HepG2 (cell line): ENCODE measurements around the gene DNAJC8. TPM values are rescaled to one million over a fixed set of nuclear protein-coding genes. Genes with fewer than 3 reads are reported as not detected.

Experiments
- ATAC-seq: fragments of 200-7000 bp; cut with Tn5 transposase; 3 replicates; pipeline ENCODE4 v1.9.1; 2020; ENCODE audit warnings: mild to moderate bottlenecking, moderate library complexity
- BruUV-seq: library from RNA; stranded (reverse); fragments of 400-500 nt; replicated peaks from 2 replicates; lab custom pipeline; 2021; lab: Mats Ljungman, UMichigan
- CTCF ChIA-PET: fragments of 300-600 bp; formaldehyde crosslinking; extraction: SDS; loops from one replicate; lab custom pipeline; 2021; ENCODE audit warnings: low total read pairs, inconsistent platforms, low intra/inter-chr PET ratio; lab: Yijun Ruan, JAX
- POLR2A ChIA-PET: fragments of 350-600 bp; sonication (Branson Sonifier 250); formaldehyde crosslinking; loops from one replicate; lab custom pipeline; 2020; ENCODE audit warnings: antibody characterized with exemption, inconsistent platforms; lab: Yijun Ruan, JAX
- DNase-seq: peaks from one replicate; pipeline ENCODE4 v3.0.0-alpha.2; 2015; ENCODE audit warnings: low spot score
- FAIRE-seq: peaks from 3 replicates; lab custom pipeline; 2011; peaks lifted over from hg19 to GRCh38; lab: Jason Lieb, UNC
- H2AFZ ChIP-seq: one replicate; pipeline ENCODE4 v1.6.1; 2011; ENCODE audit warnings: low read length, inconsistent platforms
- H3K27ac ChIP-seq: fragments of 300-600 bp; 3 replicates; pipeline ENCODE4 v1.8.0; 2011; ENCODE audit warnings: mixed run types, mild to moderate bottlenecking, mixed read lengths, low read length, inconsistent platforms; ENCODE audit not compliant: insufficient read depth; ENCODE audit errors: extremely low read length
- H3K27me3 ChIP-seq, 2 experiments: fragments of 200-600 bp in 1 of 2; 2 replicates in 1 of 2; 3 replicates in 1 of 2; pipeline versions ENCODE4 v1.6.0 to v1.8.0; 2011; ENCODE audit warnings: low read length in 2 of 2, mild to moderate bottlenecking in 2 of 2, moderate library complexity in 2 of 2, inconsistent platforms in 1 of 2; ENCODE audit not compliant: insufficient read depth in 2 of 2, control insufficient read depth in 1 of 2
- H3K36me3 ChIP-seq, 2 experiments: fragments of 200-600 bp in 1 of 2; replicated peaks in 1 of 2; 2 replicates in 1 of 2; 3 replicates in 1 of 2; pipeline versions ENCODE4 v1.5.1 to v1.8.0; 2011; ENCODE audit warnings: low read length in 2 of 2, inconsistent platforms in 1 of 2; ENCODE audit not compliant: insufficient read depth in 2 of 2, control insufficient read depth in 1 of 2
- H3K4me1 ChIP-seq: 2 replicates; pipeline ENCODE4 v1.5.1; 2012; ENCODE audit warnings: low read length, inconsistent platforms; ENCODE audit not compliant: insufficient read depth
- H3K4me2 ChIP-seq: 2 replicates; pipeline ENCODE4 v1.6.0; 2011; ENCODE audit warnings: low read depth, low read length, inconsistent platforms
- H3K4me3 ChIP-seq, 3 experiments: fragments of 200-600 bp in 1 of 3; sonication (generic), shearing (Covaris generic) in 1 of 3; replicated peaks in 1 of 3; 2 replicates each; pipeline ENCODE4 v1.5.1; 2011 to 2016; ENCODE audit warnings: low read length in 3 of 3, inconsistent platforms in 2 of 3, low read depth in 2 of 3, mild to moderate bottlenecking in 2 of 3, control low read depth in 1 of 3, mixed read lengths in 1 of 3; ENCODE audit not compliant: insufficient read depth in 1 of 3
- H3K79me2 ChIP-seq: one replicate; pipeline ENCODE4 v1.6.1; 2011; ENCODE audit warnings: low read length, inconsistent platforms; ENCODE audit not compliant: insufficient read depth
- H3K9ac ChIP-seq: 2 replicates; pipeline ENCODE4 v1.6.0; 2011; ENCODE audit warnings: mild to moderate bottlenecking, low read depth, low read length, inconsistent platforms; ENCODE audit not compliant: insufficient read depth
- H3K9me3 ChIP-seq: 2 replicates; pipeline ENCODE4 v1.5.1; 2012; ENCODE audit warnings: mild to moderate bottlenecking, low read length
- H4K20me1 ChIP-seq: 2 replicates; pipeline ENCODE4 v1.6.0; 2011; ENCODE audit warnings: inconsistent platforms, mild to moderate bottlenecking, low read length, moderate library complexity; ENCODE audit not compliant: insufficient read depth
- EP300 ChIP-seq, 3 experiments: sonication (generic) in 1 of 3; formaldehyde crosslinking in 1 of 3; IDR thresholded peaks; 2 replicates each; pipeline versions ENCODE4 v1.5.1 to v1.6.1; 2011 to 2020; ENCODE audit warnings: low read depth in 2 of 3, low read length in 2 of 3, borderline replicate concordance in 1 of 3, improper control_type of control experiment in 1 of 3, mild to moderate bottlenecking in 1 of 3, missing genetic modification reagents in 1 of 3, moderate library complexity in 1 of 3
- GFI1 ChIP-seq: sonication (generic); formaldehyde crosslinking; IDR thresholded peaks from 2 replicates; pipeline ENCODE4 v1.5.0; 2020; ENCODE audit warnings: missing genetic modification reagents, mild to moderate bottlenecking, borderline replicate concordance
- HNRNPH1 ChIP-seq: fragments of 200-400 bp; formaldehyde crosslinking; optimal IDR thresholded peaks from 2 replicates; pipeline ENCODE3; 2017; ENCODE audit warnings: mild to moderate bottlenecking, low read depth, low read length
- JUN ChIP-seq: sonication (generic); formaldehyde crosslinking; IDR thresholded peaks from 2 replicates; pipeline ENCODE4 v1.4.0; 2020; ENCODE audit warnings: mild to moderate bottlenecking, missing genetic modification reagents
- KLF6 ChIP-seq: IDR thresholded peaks from 2 replicates; pipeline ENCODE4 v1.8.0; 2016; ENCODE audit warnings: missing biosample characterization, missing genetic modification reagents
- NONO ChIP-seq, 2 experiments: fragments of 450-650 bp in 1 of 2; sonication (generic) in 1 of 2; formaldehyde crosslinking in 1 of 2; IDR thresholded peaks in 1 of 2; conservative IDR thresholded peaks in 1 of 2; 2 replicates each; pipeline versions ENCODE4 v1.6.1 to v1.8.0; 2017 to 2022; ENCODE audit warnings: mild to moderate bottlenecking in 1 of 2, missing genetic modification reagents in 1 of 2, moderate library complexity in 1 of 2
- RFX3 ChIP-seq: IDR thresholded peaks from 2 replicates; pipeline ENCODE4 v1.6.1; 2016; ENCODE audit warnings: missing biosample characterization, missing genetic modification reagents
- TBL1XR1 ChIP-seq: fragments of 150-350 bp; IDR thresholded peaks from 2 replicates; pipeline ENCODE4 v1.6.1; 2014; ENCODE audit warnings: borderline replicate concordance, low read length; ENCODE audit not compliant: partially characterized antibody
- TP53 ChIP-seq: sonication (generic); formaldehyde crosslinking; conservative IDR thresholded peaks from 2 replicates; pipeline ENCODE4 v1.4.0; 2020; ENCODE audit warnings: missing genetic modification reagents
- ZFP41 ChIP-seq: sonication (generic); formaldehyde crosslinking; IDR thresholded peaks from 2 replicates; pipeline ENCODE4 v1.4.0; 2020; ENCODE audit warnings: mild to moderate bottlenecking, missing genetic modification reagents, borderline replicate concordance
- ZNF326 ChIP-seq: sonication (generic); formaldehyde crosslinking; IDR thresholded peaks from 2 replicates; pipeline ENCODE4 v1.4.0; 2020; ENCODE audit warnings: missing genetic modification reagents, borderline replicate concordance
- ZNF577 ChIP-seq: sonication (generic); formaldehyde crosslinking; IDR thresholded peaks from 2 replicates; pipeline ENCODE4 v1.4.0; 2020; ENCODE audit warnings: mild to moderate bottlenecking, low read depth, missing genetic modification reagents, borderline replicate concordance
- ZNF607 ChIP-seq: sonication (generic); formaldehyde crosslinking; IDR thresholded peaks from 2 replicates; pipeline ENCODE4 v1.5.1; 2020; ENCODE audit warnings: missing genetic modification reagents, mild to moderate bottlenecking, borderline replicate concordance
- ZNF703 ChIP-seq: sonication (generic); formaldehyde crosslinking; IDR thresholded peaks from 2 replicates; pipeline ENCODE4 v1.5.1; 2020; ENCODE audit warnings: missing genetic modification reagents, mild to moderate bottlenecking, moderate library complexity, borderline replicate concordance
- WGBS: methylation state at CpG from one replicate; pipeline ENCODE4 v1.1.6; 2017; ENCODE audit warnings: low lambda C conversion rate; 5-methylcytosine and 5-hydroxymethylcytosine counted together
- in situ Hi-C: cut with HindIII; loops from 2 replicates; pipeline ENCODE4 v1.10.0; 2017; ENCODE audit warnings: low pct_unique_long_range_greater_than_20kb; ENCODE audit not compliant: extremely low pct_ligation_motif_present
- intact Hi-C: fragments of 100-400 bp; cut with micrococcal nuclease; formaldehyde crosslinking; loops from one replicate; pipeline ENCODE4 v1.10.0; 2022; ENCODE audit not compliant: unreplicated experiment
- polyA plus RNA-seq, 8 experiments: library from polyadenylated mRNA; depleted of rRNA in 3 of 8; stranded (reverse) in 7 of 8; unstranded in 1 of 8; fragments of >200 nt; fragmentation: Illumina TruSeq in 4 of 8; extraction: Trizol in 4 of 8; gene quantifications; 2 replicates each; pipeline versions ENCODE4 v1.2.1 to v1.2.3, GENCODE V29; 2011 to 2016; ENCODE audit warnings: low read depth in 4 of 8, missing spikeins in 1 of 8, mixed read lengths in 1 of 8; ENCODE audit not compliant: insufficient read depth in 1 of 8
- total RNA-seq, 5 experiments: library from RNA; depleted of rRNA; stranded (reverse); fragments of >200 nt; fragmentation: Illumina TruSeq; extraction: Trizol; gene quantifications; 2 replicates each; pipeline ENCODE4 v1.2.3, GENCODE V29; 2016; ENCODE audit warnings: low read depth in 1 of 5
- TF ChIP-seq, protein P1 (sequence below): sonication (generic); formaldehyde crosslinking; IDR thresholded peaks from 2 replicates; pipeline ENCODE4 v1.9.0; 2021; ENCODE audit warnings: mild to moderate bottlenecking, missing genetic modification reagents

The DNAJC8 gene
- total and polyA plus RNA-seq, 2 of the 13 experiments (the other 11 are each of a cell fraction or from before 2014, with no cell fraction given), result 54.5 to 126 TPM

GRCh38 chr1:28246427-28246832, 13.6 kb upstream of the DNAJC8 start (continued):
- TF ChIP-seq RFX3 (CRISPR knock-in tag), result no peak; the same call in 1 of the 2 replicates
- TF ChIP-seq ZNF577, result no peak
- TF ChIP-seq TBL1XR1, result no peak
- TF ChIP-seq, all 625 proteins: peak for 70

GRCh38 chr1:28244549-28245251, 11.9 kb upstream of the DNAJC8 start:
- CTCF ChIA-PET, result no interaction called here
- H3K36me3 ChIP-seq, result peaks cover 1 to 2% of the 10 kb centered on the region in 2 experiments; a peak in 2 of 5 replicates
- H3K9ac ChIP-seq, result no peak overlapping the region
- FAIRE-seq (no peak), DNase-seq (no peak), ATAC-seq (no peak)
- no peaks in the 10 kb centered on the region for H3K79me2 ChIP-seq
- H4K20me1 ChIP-seq, result no peaks in the 10 kb centered on the region
- H3K27ac ChIP-seq, result no peak overlapping the region
- WGBS, result 96% methylated on average over 13 of the region's 13 CpGs
- H3K4me2 ChIP-seq, result no peak overlapping the region
- no peaks in the 10 kb centered on the region for H3K9me3 ChIP-seq
- intact Hi-C loops, result no loop called here
- H3K27me3 ChIP-seq, result no peaks in the 10 kb centered on the region
- in situ Hi-C loops, result loop anchor here (5.0 to 25.0 kb wide), 2 partner anchors 123 to 343 kb away; partner anchors contain the start of genes PHACTR4 and RAB42
- no peak overlapping the region for H3K4me3 ChIP-seq
- H2AFZ ChIP-seq, result no peak overlapping the region
- POLR2A ChIA-PET, result interaction anchor here (0.6 to 1.3 kb wide), 2 partner anchors 9 to 271 kb away, joined by 3 to 10 read pairs; partner anchors contain the start of gene ATP5IF1
- peaks cover 37% of the 10 kb centered on the region for H3K4me1 ChIP-seq
- BruUV-seq, result no TSS peak
- TF ChIP-seq JUN, result no peak
- TF ChIP-seq GFI1, result no peak
- TF ChIP-seq ZNF703, result no peak
- TF ChIP-seq KLF6 (CRISPR knock-in tag), result no peak
- TF ChIP-seq ZNF326 (CRISPR knock-in tag), result no peak
- no peak for TF ChIP-seq ZNF607 (CRISPR knock-in tag)
- TF ChIP-seq, protein P1, sequence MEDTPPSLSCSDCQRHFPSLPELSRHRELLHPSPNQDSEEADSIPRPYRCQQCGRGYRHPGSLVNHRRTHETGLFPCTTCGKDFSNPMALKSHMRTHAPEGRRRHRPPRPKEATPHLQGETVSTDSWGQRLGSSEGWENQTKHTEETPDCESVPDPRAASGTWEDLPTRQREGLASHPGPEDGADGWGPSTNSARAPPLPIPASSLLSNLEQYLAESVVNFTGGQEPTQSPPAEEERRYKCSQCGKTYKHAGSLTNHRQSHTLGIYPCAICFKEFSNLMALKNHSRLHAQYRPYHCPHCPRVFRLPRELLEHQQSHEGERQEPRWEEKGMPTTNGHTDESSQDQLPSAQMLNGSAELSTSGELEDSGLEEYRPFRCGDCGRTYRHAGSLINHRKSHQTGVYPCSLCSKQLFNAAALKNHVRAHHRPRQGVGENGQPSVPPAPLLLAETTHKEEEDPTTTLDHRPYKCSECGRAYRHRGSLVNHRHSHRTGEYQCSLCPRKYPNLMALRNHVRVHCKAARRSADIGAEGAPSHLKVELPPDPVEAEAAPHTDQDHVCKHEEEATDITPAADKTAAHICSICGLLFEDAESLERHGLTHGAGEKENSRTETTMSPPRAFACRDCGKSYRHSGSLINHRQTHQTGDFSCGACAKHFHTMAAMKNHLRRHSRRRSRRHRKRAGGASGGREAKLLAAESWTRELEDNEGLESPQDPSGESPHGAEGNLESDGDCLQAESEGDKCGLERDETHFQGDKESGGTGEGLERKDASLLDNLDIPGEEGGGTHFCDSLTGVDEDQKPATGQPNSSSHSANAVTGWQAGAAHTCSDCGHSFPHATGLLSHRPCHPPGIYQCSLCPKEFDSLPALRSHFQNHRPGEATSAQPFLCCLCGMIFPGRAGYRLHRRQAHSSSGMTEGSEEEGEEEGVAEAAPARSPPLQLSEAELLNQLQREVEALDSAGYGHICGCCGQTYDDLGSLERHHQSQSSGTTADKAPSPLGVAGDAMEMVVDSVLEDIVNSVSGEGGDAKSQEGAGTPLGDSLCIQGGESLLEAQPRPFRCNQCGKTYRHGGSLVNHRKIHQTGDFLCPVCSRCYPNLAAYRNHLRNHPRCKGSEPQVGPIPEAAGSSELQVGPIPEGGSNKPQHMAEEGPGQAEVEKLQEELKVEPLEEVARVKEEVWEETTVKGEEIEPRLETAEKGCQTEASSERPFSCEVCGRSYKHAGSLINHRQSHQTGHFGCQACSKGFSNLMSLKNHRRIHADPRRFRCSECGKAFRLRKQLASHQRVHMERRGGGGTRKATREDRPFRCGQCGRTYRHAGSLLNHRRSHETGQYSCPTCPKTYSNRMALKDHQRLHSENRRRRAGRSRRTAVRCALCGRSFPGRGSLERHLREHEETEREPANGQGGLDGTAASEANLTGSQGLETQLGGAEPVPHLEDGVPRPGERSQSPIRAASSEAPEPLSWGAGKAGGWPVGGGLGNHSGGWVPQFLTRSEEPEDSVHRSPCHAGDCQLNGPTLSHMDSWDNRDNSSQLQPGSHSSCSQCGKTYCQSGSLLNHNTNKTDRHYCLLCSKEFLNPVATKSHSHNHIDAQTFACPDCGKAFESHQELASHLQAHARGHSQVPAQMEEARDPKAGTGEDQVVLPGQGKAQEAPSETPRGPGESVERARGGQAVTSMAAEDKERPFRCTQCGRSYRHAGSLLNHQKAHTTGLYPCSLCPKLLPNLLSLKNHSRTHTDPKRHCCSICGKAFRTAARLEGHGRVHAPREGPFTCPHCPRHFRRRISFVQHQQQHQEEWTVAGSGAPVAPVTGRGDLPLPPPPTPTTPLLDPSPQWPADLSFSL (CRISPR knock-in tag), result no peak
- TF ChIP-seq EP300 (IDR thresholded peaks at IDR 0.05; ENCODE audit: low read depth in 2 of 2, low read length in 2 of 2), result no peak
- TF ChIP-seq EP300 (CRISPR knock-in tag; IDR thresholded peaks at IDR 0.05; ENCODE audit: borderline replicate concordance), result no peak
- TF ChIP-seq NONO (IDR thresholded peaks at IDR 0.05), result no peak
- no peak for TF ChIP-seq NONO (CRISPR knock-in tag; conservative IDR thresholded peaks at IDR 0.05)
- TF ChIP-seq HNRNPH1, result no peak
- no peak for TF ChIP-seq TP53 (CRISPR knock-in tag)
- no peak for TF ChIP-seq ZFP41 (CRISPR knock-in tag)
